ENCODE measurements around the gene IKBKG. TPM values are rescaled to one million over a fixed set of nuclear protein-coding genes. Genes with fewer than 3 reads are reported as not detected.
A peak's percentile ranks its signal among the peaks of the same experiment; 100 is the strongest.

The IKBKG gene
- total RNA-seq, 1 donor from 2014 or later: 14.6 TPM

DNA sequence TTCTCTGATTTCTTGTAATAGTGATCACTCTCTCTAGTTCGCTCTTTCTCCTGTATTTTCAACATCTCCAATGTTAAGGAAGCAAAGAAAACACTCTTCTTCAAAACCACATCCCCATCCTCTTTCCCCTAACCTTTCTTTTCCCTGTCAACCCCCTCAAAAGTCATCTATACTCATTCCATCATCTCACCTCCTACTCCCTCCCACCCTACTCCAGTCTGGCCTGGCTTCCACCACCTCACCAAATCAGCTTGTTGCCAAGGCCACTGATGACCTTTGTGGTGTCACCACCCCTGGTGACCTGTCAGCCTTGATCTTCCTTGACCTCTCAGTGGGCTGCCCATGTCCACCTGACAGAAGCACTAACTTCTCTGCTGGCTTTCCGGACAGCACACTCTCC lies 33.7 kb upstream of the IKBKG start:
- no peaks in the 10 kb centered on the region for H3K36me3 ChIP-seq (ENCODE audit: control insufficient read depth, insufficient read depth, low read length)
- TF ChIP-seq CTCF (IDR thresholded peaks at IDR 0.05; ENCODE audit: insufficient read depth, low read length, poor library complexity, severe bottlenecking): no peak
- H3K27me3 ChIP-seq (ENCODE audit: control insufficient read depth, insufficient read depth, low read length): no peaks in the 10 kb centered on the region
- no peak overlapping the region for H3K4me3 ChIP-seq (ENCODE audit: low read depth, low read length)
- DNase-seq (ENCODE audit: low read depth): no peak

- DNase-seq (ENCODE audit: low read depth): no peak
- peak overlapping the region; percentile 71 for H3K4me3 ChIP-seq (ENCODE audit: low read depth, low read length)
- TF ChIP-seq CTCF (IDR thresholded peaks at IDR 0.05; ENCODE audit: insufficient read depth, low read length, poor library complexity, severe bottlenecking): no peak
- no peaks in the 10 kb centered on the region for H3K36me3 ChIP-seq (ENCODE audit: control insufficient read depth, insufficient read depth, low read length)
- H3K27me3 ChIP-seq (ENCODE audit: control insufficient read depth, insufficient read depth, low read length): no peaks in the 10 kb centered on the region
Measured at GRCh38 chrX:154515090-154515965, 32.1 kb upstream of the IKBKG start.

DNA sequence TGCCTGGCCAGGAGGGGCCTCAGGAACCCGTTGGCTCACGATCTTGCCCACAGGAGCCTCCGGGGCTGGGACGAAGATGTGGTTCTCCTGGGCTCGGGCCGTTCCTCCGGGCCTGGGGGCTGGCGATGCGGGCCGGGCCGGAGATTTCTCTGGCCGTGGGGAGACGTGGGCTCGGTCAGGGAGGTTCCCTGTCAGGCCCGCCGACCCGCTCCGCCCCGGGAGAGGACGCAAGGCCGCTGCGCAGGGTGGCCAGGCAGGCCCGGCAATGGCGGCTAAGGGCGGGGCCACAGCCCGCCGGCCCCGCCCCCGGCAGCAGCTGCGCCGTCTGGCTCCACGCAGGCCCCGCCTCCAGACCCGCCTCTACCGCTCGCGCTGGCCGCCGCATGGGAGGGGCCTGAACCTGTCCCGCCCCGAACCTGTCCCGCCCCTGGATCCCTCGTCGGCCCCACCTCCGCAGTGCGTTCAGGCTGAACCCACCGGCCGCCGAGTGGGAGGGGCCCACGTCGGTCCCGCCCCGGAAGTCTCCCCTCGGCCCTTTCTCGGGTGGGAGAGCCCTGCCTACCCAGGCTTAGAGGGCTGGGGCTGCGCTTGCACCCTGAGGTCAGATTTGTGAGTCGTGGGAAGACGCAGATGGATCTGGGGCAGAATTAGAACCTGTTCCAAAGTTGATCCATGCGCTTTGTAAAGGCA lies 31.3 kb upstream of the IKBKG start, which contains the start of gene FAM3A:
TSS of gene FAM3A (minus strand) at position 267 of the 690 bp plus-strand sequence. CDS start 460 bp downstream, outside the sequence.
- Histone ChIP-seq H3K27me3 (ENCODE audit: control insufficient read depth, insufficient read depth, low read length) (no peaks in the 10 kb centered on the region), H3K4me3 (ENCODE audit: low read depth, low read length) (peak within 1 kb of the TSS; percentile 71), H3K36me3 (ENCODE audit: control insufficient read depth, insufficient read depth, low read length) (no peaks in the 10 kb centered on the region)
- no peak for DNase-seq (ENCODE audit: low read depth)
- no peak for TF ChIP-seq CTCF (IDR thresholded peaks at IDR 0.05; ENCODE audit: insufficient read depth, low read length, poor library complexity, severe bottlenecking)

DNA sequence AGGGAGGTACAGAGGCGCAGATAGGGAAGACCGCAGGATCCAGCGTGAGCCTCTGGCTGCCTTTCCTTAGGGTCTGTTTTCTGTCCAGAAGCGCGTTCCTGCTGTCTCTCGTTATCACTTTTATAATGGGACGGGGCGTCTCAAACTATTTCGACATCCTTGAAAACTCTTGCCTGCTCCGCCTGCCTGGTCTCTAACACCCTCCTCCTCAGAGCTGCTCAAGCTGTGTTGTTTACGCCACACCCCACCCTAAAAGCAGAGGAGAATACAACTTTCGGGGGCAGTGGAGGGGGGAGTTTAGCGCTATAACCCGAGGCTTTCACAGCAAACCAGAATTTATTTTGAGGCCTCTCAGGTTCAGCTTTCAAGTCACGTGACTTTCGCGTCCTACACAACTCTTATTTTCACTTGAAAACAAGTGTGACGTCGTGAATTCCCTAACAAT lies 30.7 kb upstream of the IKBKG start:
- peak overlapping the region; percentile 32 for H3K4me3 ChIP-seq (ENCODE audit: low read depth, low read length)
- TF ChIP-seq CTCF (IDR thresholded peaks at IDR 0.05; ENCODE audit: insufficient read depth, low read length, poor library complexity, severe bottlenecking): no peak
- no peaks in the 10 kb centered on the region for H3K36me3 ChIP-seq (ENCODE audit: control insufficient read depth, insufficient read depth, low read length)
- no peak for DNase-seq (ENCODE audit: low read depth)
- no peaks in the 10 kb centered on the region for H3K27me3 ChIP-seq (ENCODE audit: control insufficient read depth, insufficient read depth, low read length)

DNA sequence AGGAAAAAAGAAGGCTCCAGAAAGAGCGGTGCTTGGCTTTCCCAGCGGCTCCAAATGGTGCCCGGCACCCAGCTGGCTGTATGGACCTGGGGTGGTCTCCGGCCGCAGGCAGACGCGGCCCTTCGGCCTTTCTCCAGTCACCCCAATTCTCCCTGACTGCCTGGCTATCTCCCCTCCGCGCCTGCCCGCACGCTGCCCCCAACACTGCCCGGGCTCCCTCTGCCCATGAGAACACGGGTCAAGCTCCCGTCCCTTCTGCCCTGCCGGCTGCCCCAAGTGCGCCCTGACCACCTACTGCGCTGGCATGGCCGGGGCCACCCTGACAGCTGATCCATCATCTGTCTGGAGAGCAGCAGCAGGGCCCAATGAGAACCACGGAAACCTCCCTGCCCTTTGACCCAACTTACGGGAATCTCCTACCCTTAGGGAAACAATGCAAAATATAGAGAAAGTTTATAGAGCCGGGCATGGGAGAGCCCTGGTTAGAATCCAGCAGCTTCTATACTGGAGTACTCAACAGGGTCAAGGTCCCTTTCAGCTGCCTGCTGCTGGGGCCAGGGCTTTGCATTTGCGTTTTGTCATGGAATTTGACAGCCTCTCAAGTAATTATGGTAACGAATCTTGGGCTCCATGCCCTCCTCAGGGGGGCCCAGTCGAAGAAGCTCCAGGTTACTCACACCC lies 30.2 kb upstream of the IKBKG start:
- no peak for DNase-seq (ENCODE audit: low read depth)
- TF ChIP-seq CTCF (IDR thresholded peaks at IDR 0.05; ENCODE audit: insufficient read depth, low read length, poor library complexity, severe bottlenecking): no peak
- no peaks in the 10 kb centered on the region for H3K36me3 ChIP-seq (ENCODE audit: control insufficient read depth, insufficient read depth, low read length)
- no peaks in the 10 kb centered on the region for H3K27me3 ChIP-seq (ENCODE audit: control insufficient read depth, insufficient read depth, low read length)
- no peak overlapping the region for H3K4me3 ChIP-seq (ENCODE audit: low read depth, low read length)

Data from kidney epithelial cell (primary cell).